ENCODE data around the gene ANKRD36C. TPM values are rescaled to one million over a fixed set of nuclear protein-coding genes. Genes with fewer than 3 reads are reported as not detected.
"Not testable (repeated sequence)": the region's sequence is repeated elsewhere in the genome, so short reads cannot be mapped to it uniquely, and the experiment has no call there.

ANKRD36C gene
- total RNA-seq, 1 donor, result 69.1 TPM

DNA sequence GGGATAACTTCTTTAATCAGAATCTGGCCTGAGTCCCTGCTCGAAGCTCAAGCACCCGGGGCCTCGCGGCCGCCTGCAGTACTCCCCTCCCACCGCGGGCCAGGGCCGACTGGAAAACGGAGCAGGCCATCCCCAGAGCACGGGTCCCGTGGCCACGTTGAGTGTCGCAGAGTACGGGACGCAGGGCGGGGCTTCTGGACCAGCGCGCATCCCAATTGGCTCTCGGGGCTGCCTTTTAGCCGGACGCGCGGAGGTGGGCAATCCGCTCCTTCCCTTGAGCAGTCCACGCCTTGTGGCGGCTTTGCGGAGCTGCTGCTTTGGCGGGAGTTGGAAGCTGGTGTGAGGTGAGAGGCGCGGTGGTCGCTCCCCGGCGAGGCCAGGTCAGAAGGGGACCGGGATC lies 202.2 kb downstream of the ANKRD36C start:
- not testable (repeated sequence) for H3K4me3 ChIP-seq (ENCODE audit: low read depth, low read length); DNase-seq (ENCODE audit: low read depth)

DNA sequence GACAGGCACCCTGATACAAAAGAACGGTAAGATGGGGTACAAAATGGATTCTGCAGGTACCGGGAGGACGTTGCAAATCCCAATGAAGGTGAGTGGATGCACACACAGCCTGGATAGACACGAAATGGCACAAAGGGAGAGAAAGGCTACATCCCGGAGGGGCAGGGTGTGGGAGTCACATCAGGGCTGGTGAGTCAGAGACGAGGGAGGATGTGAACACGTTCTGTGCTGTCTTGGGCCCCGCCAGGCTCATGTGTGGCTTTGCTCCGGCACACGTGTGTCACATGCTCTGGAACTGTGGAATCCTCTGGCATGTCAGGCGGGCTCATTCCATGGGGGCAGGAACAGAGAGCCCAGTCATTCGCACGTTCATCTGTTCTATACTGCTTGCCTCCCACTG lies 203.0 kb downstream of the ANKRD36C start:
- H3K4me3 ChIP-seq (ENCODE audit: low read depth, low read length); DNase-seq (ENCODE audit: low read depth): not testable (repeated sequence)

Small RNAs within 50 kb of the gene (small RNA-seq; reads per million reads assigned to genes)
- not detected for gene RN7SL210P

Other genes starting within 250 kb of the ANKRD36C start
- gene GPAT2, start 43.1 kb upstream of the ANKRD36C start, total RNA-seq (ENCODE audit: low replicate concordance), result 10.2 TPM in 1 of 2 replicates, not detected in the other
- under 0.01 TPM in 1 of 2 replicates, not detected in the other for gene ADRA2B, start 124.7 kb upstream of the ANKRD36C start, total RNA-seq (ENCODE audit: low replicate concordance)
- gene ASTL, start 146.7 kb upstream of the ANKRD36C start, total RNA-seq (ENCODE audit: low replicate concordance), result not detected in 2 replicates
- gene DUSP2, start 153.6 kb upstream of the ANKRD36C start, total RNA-seq (ENCODE audit: low replicate concordance), result 0.36 and 1.4 TPM in 2 replicates
- gene STARD7, start 217.0 kb upstream of the ANKRD36C start, total RNA-seq (ENCODE audit: low replicate concordance), result 85.8 and 170 TPM in 2 replicates

All from fibroblast of the aortic adventitia (primary cell).